ENCODE results near the gene MCTP1.

DNA sequence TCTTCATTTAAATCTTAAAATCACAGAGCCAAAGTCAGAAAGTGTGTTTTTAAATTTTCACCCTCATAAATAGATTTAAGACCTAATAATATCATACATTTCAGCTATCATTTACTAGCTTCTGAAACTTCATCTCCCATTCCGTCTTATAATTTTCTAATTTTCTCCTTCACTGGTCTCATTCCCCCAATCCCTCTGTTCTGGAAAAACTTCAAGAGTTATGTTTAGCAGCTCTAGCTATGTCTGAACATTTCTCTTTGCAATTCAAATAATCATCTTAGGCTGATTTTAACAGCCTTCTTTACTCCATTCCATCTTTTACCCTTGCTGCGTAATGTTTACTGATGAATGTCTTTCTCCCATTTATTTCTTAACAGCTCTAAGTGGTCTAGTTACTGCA is 474.0 kb downstream of the MCTP1 start:
- TF ChIP-seq, protein P1, sequence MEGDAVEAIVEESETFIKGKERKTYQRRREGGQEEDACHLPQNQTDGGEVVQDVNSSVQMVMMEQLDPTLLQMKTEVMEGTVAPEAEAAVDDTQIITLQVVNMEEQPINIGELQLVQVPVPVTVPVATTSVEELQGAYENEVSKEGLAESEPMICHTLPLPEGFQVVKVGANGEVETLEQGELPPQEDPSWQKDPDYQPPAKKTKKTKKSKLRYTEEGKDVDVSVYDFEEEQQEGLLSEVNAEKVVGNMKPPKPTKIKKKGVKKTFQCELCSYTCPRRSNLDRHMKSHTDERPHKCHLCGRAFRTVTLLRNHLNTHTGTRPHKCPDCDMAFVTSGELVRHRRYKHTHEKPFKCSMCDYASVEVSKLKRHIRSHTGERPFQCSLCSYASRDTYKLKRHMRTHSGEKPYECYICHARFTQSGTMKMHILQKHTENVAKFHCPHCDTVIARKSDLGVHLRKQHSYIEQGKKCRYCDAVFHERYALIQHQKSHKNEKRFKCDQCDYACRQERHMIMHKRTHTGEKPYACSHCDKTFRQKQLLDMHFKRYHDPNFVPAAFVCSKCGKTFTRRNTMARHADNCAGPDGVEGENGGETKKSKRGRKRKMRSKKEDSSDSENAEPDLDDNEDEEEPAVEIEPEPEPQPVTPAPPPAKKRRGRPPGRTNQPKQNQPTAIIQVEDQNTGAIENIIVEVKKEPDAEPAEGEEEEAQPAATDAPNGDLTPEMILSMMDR (conservative IDR thresholded peaks at IDR 0.05), result no peak
- no peak for TF ChIP-seq ZFX (IDR thresholded peaks at IDR 0.05)
